Activated naive CD8-positive, alpha-beta T cell treated with anti-CD3 and anti-CD28 coated beads, Interleukin-2, amount 50 U/mL, for 24 hours (primary cell): ENCODE results near the gene SCNN1A.

Experiments used
- ATAC-seq: fragments of 150-1000 bp; cut with Tn5 transposase; one replicate; pipeline ENCODE4 v1.10.0; 2021
- DNase-seq: peaks from one replicate; pipeline ENCODE4 v3.0.0; 2021
- H3K27ac Mint-ChIP-seq: one replicate; pipeline ENCODE4 v1.8.0; 2021; ENCODE audit warnings: mild to moderate bottlenecking, mixed read lengths
- H3K27me3 Mint-ChIP-seq: one replicate; pipeline ENCODE4 v1.8.0; 2021; ENCODE audit warnings: mixed read lengths
- H3K36me3 Mint-ChIP-seq: one replicate; pipeline ENCODE4 v1.8.0; 2021; ENCODE audit warnings: low read depth, mixed read lengths
- H3K4me1 Mint-ChIP-seq: one replicate; pipeline ENCODE4 v1.8.0; 2021; ENCODE audit warnings: mixed read lengths
- H3K4me3 Mint-ChIP-seq: one replicate; pipeline ENCODE4 v1.8.0; 2021; ENCODE audit warnings: mild to moderate bottlenecking, moderate library complexity, mixed read lengths
- H3K9me3 Mint-ChIP-seq: one replicate; pipeline ENCODE4 v1.8.0; 2021; ENCODE audit warnings: mixed read lengths

SCNN1A gene

GRCh38 chr12:6376870-6377666 is 1.7 kb upstream of the SCNN1A start:
- peaks cover 13% of the 10 kb centered on the region for H3K27me3 Mint-ChIP-seq
- no peak for DNase-seq
- H3K36me3 Mint-ChIP-seq: no peaks in the 10 kb centered on the region
- H3K4me3 Mint-ChIP-seq: peak overlapping the region; percentile 0
- H3K27ac Mint-ChIP-seq: peak overlapping the region; percentile 8
- ATAC-seq: no peak
- peaks cover 29% of the 10 kb centered on the region for H3K4me1 Mint-ChIP-seq
- no peaks in the 10 kb centered on the region for H3K9me3 Mint-ChIP-seq

GRCh38 chr12:6376079-6376869 is 911 bp upstream of the SCNN1A start:
- Mint-ChIP-seq H3K27ac (peak overlapping the region; percentile 8), H3K4me3 (peak overlapping the region; percentile 0), H3K36me3 (no peaks in the 10 kb centered on the region)

GRCh38 chr12:6374786-6375160 is 590 bp downstream of the SCNN1A start:
- Mint-ChIP-seq H3K4me1 (peaks cover 37% of the 10 kb centered on the region), H3K27ac (no peak overlapping the region)

More at GRCh38 chr12:6376079-6376869, 911 bp upstream of the SCNN1A start:
- DNase-seq (no peak), ATAC-seq (peak; percentile 47)
- Mint-ChIP-seq H3K4me1 (peaks cover 32% of the 10 kb centered on the region), H3K27me3 (peaks cover 8% of the 10 kb centered on the region), H3K9me3 (no peaks in the 10 kb centered on the region)

DNA sequence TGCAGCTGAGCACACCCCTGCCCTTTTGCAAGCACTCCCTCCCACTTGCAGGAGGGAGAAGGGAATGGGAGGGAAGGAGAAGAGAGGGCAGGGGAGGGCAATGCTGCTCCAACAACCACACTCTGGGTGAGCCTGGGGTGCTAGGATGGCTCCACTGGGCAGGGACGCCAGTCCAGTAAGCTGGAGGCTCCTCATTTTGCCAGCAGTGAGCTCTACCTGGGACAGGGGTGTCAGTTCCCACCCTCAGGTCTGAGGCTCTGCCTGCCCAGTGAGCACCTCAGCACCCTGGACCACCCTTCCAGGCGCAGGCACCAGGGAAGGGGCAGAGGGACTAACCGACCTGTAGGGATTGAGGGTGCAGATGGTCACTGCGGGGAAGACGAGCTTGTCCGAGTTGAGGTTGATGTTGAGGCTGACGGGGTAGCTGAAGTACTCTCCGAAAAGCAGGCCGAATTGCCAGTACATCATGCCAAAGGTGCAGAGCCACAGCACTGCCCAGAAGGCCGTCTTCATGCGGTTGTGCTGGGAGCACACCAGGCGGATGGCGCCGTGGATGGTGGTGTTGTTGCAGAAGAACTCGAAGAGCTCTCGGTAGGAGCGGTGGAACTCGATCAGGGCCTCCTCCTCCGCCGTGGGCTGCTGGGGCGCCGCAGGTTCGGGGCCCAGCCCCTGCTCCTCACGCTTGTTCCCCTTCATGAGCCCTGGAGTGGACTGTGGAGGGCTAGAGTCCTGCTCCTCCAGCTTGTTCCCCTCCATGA is 1.2 kb downstream of the SCNN1A start:
- H3K27me3 Mint-ChIP-seq: peaks cover 4% of the 10 kb centered on the region
- DNase-seq (no peak), ATAC-seq (no peak)
- H3K9me3 Mint-ChIP-seq: no peaks in the 10 kb centered on the region
- no peaks in the 10 kb centered on the region for H3K36me3 Mint-ChIP-seq
- H3K4me1 Mint-ChIP-seq: peaks cover 37% of the 10 kb centered on the region
- H3K27ac Mint-ChIP-seq: no peak overlapping the region
- no peak overlapping the region for H3K4me3 Mint-ChIP-seq

More at GRCh38 chr12:6374786-6375160, 590 bp downstream of the SCNN1A start:
- DNase-seq: no peak
- ATAC-seq: no peak
- peaks cover 4% of the 10 kb centered on the region for H3K27me3 Mint-ChIP-seq
- no peaks in the 10 kb centered on the region for H3K36me3 Mint-ChIP-seq
- H3K9me3 Mint-ChIP-seq: no peaks in the 10 kb centered on the region
- H3K4me3 Mint-ChIP-seq: no peak overlapping the region

- no peak overlapping the region for H3K4me3 Mint-ChIP-seq
- H3K27ac Mint-ChIP-seq: no peak overlapping the region
- DNase-seq (no peak), ATAC-seq (no peak)
- H3K4me1 Mint-ChIP-seq: peaks cover 43% of the 10 kb centered on the region
- H3K36me3 Mint-ChIP-seq: no peaks in the 10 kb centered on the region
- no peaks in the 10 kb centered on the region for H3K9me3 Mint-ChIP-seq
- peaks cover 4% of the 10 kb centered on the region for H3K27me3 Mint-ChIP-seq
Observed at GRCh38 chr12:6373022-6373787, 2.2 kb downstream of the SCNN1A start.

GRCh38 chr12:6372403-6373003 is 2.9 kb downstream of the SCNN1A start:
- H3K4me1 Mint-ChIP-seq: peaks cover 49% of the 10 kb centered on the region
- H3K27me3 Mint-ChIP-seq: peaks cover 4% of the 10 kb centered on the region
- H3K36me3 Mint-ChIP-seq: no peaks in the 10 kb centered on the region
- ATAC-seq: no peak
- no peak for DNase-seq
- H3K9me3 Mint-ChIP-seq: no peaks in the 10 kb centered on the region
- no peak overlapping the region for H3K4me3 Mint-ChIP-seq
- no peak overlapping the region for H3K27ac Mint-ChIP-seq

GRCh38 chr12:6370994-6371754 is 4.2 kb downstream of the SCNN1A start:
- DNase-seq: no peak
- Mint-ChIP-seq H3K36me3 (no peaks in the 10 kb centered on the region), H3K27ac (no peak overlapping the region), H3K27me3 (peaks cover 2% of the 10 kb centered on the region), H3K9me3 (no peaks in the 10 kb centered on the region), H3K4me1 (peaks cover 43% of the 10 kb centered on the region), H3K4me3 (no peak overlapping the region)
- ATAC-seq: no peak

- no peak for DNase-seq
- no peaks in the 10 kb centered on the region for H3K9me3 Mint-ChIP-seq
- no peaks in the 10 kb centered on the region for H3K36me3 Mint-ChIP-seq
- H3K4me1 Mint-ChIP-seq: peaks cover 39% of the 10 kb centered on the region
- peaks cover 2% of the 10 kb centered on the region for H3K27me3 Mint-ChIP-seq
- ATAC-seq: no peak
- H3K4me3 Mint-ChIP-seq: no peak overlapping the region
- no peak overlapping the region for H3K27ac Mint-ChIP-seq
Observed at GRCh38 chr12:6370576-6370935, 4.8 kb downstream of the SCNN1A start.

- peaks cover 2% of the 10 kb centered on the region for H3K27me3 Mint-ChIP-seq
- ATAC-seq (no peak), DNase-seq (no peak)
- no peaks in the 10 kb centered on the region for H3K36me3 Mint-ChIP-seq
- peaks cover 37% of the 10 kb centered on the region for H3K4me1 Mint-ChIP-seq
- H3K9me3 Mint-ChIP-seq: no peaks in the 10 kb centered on the region
- H3K27ac Mint-ChIP-seq: no peak overlapping the region
- H3K4me3 Mint-ChIP-seq: no peak overlapping the region
Observed at GRCh38 chr12:6369916-6370575, 5.3 kb downstream of the SCNN1A start.

GRCh38 chr12:6368906-6369525 is 6.3 kb downstream of the SCNN1A start:
- Mint-ChIP-seq H3K9me3 (no peaks in the 10 kb centered on the region), H3K4me1 (peaks cover 40% of the 10 kb centered on the region), H3K36me3 (no peaks in the 10 kb centered on the region), H3K27me3 (no peaks in the 10 kb centered on the region), H3K27ac (no peak overlapping the region), H3K4me3 (no peak overlapping the region)
- DNase-seq (no peak), ATAC-seq (no peak)

DNA sequence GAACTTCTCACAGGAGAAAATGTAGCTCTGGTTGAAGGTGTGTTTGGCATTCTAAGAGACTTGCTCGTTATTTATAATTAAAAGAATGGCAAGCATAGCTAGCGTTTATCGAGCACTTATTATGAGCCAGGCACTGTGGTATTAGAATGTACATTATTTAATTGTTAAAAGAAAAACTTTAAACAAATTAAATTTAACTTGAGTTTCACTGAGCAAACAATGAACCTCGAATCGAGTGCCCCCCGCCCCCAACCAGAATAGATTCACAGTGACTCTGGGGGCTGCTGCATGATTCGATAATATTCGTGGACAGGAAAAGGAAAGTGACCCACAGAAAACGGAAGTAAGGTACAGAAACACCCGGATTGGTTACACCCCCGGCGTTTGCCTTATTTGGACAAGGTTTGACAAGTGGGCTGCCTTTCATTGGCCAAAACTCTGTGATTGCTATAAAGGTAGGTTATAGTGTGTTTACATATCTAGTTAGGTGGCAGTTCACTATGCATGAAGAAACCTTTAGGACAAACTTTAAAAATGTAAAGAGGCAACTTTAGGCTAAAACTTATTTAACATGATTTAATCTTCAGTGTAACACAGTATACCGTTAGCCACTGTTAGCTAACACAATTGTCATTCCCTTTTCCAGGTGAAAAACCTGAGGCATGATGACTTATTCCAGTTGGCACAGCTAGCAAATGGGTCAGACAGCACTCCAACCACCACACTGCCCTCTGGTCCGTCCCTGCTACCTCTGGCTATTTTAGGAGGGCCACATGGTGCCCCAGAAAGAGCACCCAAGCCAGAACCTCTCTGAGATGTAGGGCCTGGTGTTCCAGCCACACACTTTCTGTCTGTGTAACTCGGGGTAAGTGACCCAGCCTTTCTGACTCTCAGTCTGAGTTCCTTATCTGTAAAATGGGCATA is 7.1 kb downstream of the SCNN1A start:
- no peaks in the 10 kb centered on the region for H3K27me3 Mint-ChIP-seq
- no peaks in the 10 kb centered on the region for H3K36me3 Mint-ChIP-seq
- peak; percentile 44 for ATAC-seq
- H3K4me1 Mint-ChIP-seq: peaks cover 40% of the 10 kb centered on the region
- H3K9me3 Mint-ChIP-seq: no peaks in the 10 kb centered on the region
- peak overlapping the region; percentile 53 for H3K27ac Mint-ChIP-seq
- H3K4me3 Mint-ChIP-seq: no peak overlapping the region
- DNase-seq: peak; percentile 30
